NCI-H1105 (cell line): Measurements from ENCODE around the gene FCER1G.

Source experiments
- DNase-seq: peaks from one replicate; lab custom pipeline; 2025; lab: John Stamatoyannopoulos, UW

The FCER1G gene

DNA sequence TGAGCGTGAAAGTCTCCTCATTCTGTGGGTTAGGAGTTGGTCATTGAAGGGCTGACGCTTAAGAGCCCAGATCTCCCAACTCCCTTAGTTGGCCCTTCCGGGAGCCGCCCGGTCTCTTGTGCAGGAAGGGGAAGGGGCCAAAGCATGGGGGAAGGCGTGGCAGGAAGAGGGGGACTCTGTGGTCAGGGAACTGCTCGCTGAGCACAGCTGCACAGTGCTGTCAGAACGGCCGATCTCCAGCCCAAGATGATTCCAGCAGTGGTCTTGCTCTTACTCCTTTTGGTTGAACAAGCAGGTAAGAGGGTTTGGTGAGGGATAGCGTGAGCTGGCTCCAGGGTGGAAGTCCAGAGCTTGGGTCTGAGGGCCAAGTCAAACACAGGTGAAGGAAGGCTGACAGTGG, at the start of gene FCER1G:
Gene FCER1G, plus strand, starts transcription at position 220 of the 400 bp plus-strand sequence. Its CDS starts 27 bp downstream, at position 247.
- no peak for DNase-seq

DNA sequence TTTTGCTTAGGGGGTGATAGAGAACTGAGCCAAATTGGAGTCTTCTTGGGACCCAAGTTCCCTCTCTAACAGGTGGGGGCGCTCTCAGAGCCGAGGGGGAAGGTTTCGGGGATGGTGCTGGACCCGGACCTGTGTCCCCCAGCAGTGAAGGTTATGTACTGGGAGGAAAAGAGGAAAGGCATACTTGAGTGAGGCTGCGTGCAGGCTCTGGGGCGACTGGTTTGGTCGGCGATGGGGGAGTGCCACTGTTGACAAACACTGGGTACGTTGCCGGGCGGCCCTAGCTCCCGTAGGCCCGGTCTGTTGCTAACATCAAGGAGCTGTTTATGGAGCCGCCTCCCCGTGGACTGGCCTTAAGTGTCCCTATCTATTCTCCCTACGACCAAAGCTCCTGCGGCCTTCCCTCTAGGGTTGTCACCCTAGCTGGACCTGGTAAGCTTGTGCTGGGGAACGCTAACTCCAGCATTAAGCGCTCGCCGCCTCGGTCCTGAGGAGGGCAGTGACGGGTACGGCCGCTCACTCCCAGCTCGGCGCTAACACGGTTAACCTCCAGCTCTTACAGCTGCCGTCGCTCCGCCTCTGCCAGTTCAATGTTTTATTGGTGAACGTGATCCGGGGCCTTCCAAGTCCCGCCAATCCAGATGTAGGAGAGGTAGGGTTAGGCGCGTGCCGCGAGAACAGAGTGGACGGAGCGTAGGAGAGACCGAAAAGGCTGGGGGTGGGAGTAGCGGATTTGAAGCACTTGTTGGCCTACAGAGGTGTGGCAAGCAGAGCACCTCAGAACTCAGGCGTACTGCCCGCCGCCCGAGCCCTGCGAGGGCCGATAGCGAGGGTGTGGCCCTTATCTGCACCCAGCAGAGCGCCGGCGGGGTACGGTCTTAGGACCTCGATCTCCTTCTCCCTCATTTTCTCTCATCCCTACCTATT, 49.1 kb upstream of the FCER1G start, which contains the start of gene PPOX:
Gene PPOX, plus strand, starts transcription at position 685 of the 927 bp plus-strand sequence. CDS start 422 bp downstream, outside the sequence.
- peak; percentile 97 for DNase-seq

DNA sequence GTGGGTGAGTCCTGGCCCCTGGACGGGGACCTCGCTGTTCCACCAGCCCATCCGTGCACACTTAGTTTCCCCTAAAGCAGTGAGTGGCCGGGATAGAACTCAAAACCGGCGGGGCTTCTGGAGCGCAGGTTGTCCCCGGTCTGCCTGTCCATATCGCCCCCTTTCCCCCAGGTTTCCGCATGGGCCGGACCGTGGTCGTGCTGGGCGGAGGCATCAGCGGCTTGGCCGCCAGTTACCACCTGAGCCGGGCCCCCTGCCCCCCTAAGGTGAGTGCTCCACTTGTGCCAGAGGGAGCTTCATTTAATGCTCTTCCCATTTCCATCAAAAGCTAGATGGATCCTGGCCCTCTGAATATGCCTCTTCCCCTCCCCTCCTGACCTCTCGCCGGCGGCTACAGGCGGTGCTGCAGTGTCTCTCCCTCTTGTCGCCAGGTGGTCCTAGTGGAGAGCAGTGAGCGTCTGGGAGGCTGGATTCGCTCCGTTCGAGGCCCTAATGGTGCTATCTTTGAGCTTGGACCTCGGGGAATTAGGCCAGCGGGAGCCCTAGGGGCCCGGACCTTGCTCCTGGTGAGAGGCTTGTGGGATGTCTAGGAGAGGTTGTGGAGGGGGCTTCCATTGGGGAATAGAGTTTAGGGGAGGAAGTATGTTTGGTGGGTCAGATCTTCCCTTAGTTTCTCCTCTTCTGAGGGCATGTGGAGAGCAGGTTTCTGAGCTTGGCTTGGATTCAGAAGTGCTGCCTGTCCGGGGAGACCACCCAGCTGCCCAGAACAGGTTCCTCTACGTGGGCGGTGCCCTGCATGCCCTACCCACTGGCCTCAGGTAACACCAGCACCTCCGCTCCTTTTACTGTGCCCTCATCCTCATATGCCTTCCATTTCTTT, 48.2 kb upstream of the FCER1G start:
- no peak for DNase-seq

DNA sequence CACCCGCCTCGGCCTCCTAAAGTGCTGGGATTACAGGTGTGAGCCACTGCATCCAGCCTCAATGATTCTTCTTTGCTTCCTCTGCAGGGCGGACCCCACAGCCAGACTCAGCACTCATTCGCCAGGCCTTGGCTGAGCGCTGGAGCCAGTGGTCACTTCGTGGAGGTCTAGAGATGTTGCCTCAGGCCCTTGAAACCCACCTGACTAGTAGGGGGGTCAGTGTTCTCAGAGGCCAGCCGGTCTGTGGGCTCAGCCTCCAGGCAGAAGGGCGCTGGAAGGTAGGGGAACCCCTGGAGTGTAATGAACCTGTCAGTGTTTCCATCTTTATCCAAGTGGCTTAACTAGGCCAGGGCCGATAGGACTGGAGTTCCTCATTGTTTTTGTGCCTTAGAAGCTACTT, 46.2 kb upstream of the FCER1G start:
- no peak for DNase-seq

DNA sequence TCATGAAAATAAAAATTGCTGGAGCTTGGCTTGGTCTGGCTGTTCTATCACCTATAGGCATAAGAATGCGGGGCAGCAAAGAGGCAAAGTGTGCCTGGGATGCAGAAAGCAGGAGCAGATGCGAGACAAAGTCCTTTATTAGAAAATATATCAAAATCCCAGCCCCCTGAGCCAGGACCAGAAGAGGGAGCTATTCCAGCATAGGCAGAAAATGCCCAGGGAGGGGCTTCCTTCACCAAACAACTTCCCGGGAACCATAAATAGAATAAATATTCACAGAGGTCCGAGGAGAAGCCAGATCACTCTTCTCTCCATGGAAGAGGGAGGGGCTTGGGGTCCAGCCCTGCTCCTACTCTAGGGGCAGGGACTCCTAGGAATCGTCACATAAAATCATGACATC, 43.9 kb upstream of the FCER1G start:
- DNase-seq = no peak

DNA sequence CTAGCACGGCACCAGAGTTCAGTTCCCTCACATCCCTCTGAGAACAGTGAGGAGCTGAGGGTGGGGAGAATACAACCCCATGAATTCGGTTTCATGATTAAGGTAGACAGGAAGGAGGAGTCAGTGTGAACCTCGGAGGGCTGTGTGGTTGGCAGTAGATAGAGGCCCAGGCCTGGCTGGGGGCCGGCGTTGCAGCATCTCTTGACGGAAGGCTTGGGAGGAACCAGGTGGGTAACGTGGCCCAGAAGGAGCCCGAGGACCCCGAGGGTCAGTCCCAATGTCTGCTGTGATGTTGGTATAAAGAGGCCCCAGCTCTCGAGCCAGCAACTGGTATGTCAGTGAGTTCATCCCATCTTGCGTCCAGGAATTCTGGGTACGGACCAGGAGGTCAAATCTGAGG, 43.4 kb upstream of the FCER1G start:
- no peak for DNase-seq

DNA sequence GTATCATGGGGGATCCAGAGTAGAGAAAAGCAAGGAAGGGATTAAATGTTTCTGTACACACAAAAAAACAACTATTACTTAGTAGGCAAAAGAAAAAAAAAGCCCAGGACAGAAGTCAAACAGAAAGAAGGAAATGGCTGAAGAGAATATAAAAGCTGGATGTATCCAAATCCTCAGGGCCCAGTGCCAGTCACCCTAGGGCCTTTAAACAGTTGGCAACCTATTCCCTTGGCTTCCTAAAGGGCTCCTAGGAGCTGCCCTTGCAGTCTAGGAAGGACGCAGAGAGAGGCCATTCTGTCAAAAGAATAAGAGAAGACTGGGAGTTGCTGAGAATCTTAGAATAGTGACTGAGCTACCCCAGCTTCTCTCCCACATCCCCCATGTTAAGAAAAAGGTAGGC, 42.7 kb upstream of the FCER1G start:
- no peak for DNase-seq

DNA sequence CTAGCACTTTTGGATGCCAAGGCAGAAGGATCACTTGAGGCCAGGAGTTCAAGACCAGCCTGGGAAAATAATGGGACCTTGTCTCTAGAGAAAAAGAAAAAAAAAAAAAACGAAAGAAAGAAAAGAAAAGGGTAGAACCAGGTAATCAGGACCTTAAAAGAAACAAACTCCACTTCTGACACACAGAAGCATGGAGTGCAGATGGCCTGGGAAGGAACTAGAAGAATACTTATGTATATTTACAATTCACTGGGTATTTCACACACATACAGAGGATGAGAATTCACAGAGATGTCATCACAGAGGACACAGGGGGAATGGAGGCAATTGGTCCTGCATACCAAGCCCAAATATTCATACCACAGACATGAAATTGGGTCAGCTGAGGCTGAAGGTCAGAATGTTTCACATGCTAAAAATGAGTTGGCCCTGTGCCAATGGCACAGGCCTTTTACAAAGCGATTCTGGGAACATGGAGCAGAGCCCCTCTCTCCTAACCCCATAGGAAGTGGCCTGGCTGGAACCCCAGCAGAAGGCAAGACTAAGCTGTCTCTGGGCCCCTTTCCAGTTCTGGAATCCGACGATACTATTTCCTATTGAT, 42.2 kb upstream of the FCER1G start:
- no peak for DNase-seq

DNA sequence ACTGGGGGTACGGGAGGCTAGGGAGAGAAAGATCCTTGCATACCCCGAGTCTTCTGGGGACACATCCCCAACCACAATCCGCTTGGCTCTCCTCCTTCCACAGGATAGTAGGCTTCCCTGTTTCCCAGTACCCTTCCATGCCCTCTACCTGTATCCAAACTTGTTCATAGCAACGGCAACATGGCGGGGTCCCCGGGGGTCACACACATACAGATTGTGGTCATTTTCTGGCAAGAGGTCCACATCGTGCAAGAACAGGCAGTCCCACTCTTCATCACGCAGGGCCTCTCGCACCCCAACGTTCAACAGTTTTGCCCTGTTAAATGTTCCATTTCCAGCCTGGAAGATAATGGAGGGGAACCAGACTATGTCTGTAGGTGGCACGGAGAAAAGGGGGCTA, 41.4 kb upstream of the FCER1G start:
- no peak for DNase-seq

DNA sequence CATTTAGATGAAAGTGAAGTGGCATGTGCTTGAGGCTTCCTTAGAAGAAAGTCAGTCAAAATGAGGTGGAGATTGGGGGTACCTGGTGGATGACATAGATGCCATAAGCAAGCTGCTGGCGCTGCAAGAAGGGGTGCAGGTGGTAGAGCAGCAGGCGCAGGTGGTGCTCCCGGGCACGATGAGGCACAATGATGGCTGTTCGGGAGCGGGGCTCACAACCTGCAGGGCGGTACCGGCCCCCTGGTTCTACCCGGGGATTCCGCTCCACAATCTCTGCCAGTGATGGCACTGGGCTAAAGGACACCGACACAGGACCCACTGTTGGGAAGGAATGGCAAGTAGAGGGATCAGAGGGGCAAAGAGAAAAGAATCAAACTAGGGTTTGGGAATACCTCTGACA, 40.2 kb upstream of the FCER1G start:
- no peak for DNase-seq

DNA sequence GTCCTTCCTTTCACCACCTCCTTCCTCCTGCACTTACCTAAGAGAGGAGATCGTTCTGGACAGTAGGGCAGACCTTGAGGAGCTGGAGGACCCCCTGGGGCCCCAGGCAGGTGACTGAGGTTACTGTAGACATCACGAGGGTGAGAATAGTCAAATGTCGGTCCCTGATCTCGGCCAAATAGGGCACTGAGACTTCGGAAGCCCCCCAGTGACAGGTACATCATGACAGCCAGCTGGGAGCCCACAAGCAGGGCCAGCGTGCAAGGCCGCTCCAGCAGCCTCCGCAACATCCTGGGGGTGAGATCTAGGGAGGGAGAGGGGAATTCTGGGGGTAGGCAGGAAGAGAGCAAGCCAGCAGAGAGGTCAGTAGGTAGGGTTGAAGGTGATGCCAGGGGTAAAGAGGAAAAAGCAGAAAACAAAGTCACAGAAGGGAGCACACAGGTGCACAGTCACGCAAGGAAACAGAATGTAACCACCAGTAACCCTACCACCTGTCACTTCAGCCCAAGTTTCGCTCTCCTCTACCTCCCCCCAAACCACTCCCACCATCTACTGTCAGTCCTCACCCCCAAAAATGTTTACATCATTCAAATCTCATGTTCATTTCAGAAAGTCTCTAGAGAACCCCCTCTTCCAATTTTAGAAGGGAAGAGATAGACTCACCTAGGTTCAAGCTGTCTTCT, 39.2 kb upstream of the FCER1G start:
- no peak for DNase-seq

DNA sequence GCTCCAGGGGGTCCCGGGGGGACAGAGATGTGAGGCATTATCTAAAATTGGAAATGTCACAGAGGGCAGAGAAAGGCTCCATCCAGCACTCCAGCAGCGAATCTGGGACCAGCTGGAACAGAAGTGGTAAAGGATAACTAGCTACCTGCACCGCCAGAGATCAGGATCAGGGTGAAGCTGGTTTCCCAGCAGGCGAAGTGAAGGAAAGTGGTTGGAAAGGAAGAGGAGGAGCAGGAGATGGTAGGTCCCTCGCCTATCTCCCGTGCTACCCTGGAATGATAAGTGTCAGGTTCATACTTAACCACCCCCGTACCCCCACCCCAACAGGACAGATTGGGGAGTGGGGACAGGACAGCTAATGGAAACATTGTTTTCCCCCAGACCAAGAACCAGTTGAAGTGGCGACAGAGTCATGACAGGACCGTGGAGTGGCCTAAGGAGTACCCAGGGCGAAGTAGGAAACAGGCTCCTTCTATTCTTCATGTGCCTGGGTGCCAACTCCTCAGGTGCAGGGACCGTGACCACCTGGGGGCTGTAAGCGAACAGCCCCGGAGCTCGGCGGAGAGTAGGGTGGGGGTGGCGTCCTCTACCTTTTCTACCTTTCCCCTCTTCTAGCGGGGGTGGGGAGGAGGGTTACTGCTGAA, 38.5 kb upstream of the FCER1G start:
- no peak for DNase-seq

DNA sequence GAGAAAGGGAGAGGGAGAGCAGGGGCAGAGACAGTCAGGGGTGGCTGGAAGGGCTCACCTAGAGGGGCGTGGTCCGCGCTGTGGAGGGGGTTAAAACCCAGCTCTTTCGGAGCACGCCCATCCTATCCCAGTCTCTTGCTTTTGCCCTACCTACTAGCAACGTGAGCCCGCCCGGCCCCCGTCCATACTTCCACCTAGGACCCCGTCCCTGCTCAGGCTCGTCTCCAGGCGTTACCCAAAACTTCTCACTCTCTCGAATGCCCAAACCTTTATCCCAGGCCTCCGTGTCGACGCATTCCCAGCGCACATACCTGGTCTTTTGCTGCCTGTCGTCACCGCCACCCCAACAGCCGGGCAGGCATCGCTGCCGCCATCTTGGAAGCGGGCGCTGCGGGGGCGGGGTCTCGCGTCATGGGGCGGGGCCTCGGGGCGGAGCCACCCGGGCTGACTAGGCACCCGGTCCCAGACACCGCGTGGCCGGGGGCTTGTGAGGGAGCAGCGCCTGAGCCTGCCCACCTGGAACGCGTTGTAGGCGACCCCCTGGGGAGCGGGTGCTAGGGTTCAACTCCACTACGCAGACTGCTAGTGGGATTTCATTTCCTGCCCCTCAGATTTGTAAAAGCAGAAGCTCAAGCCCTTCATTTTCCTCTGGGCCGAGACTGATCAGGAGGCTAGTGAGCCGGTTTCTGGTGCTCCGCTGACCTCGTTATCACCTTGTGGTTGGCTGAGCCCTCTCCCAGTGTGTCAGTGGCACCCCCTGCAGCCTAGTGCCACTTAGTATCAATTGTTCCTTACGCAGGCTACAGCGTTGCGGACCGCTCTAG, 37.8 kb upstream of the FCER1G start, which contains the start of gene B4GALT3:
Gene B4GALT3, minus strand, starts transcription at position 396 of the 824 bp plus-strand sequence. CDS start 1,447 bp downstream, outside the sequence.
- peak; percentile 75 for DNase-seq

DNA sequence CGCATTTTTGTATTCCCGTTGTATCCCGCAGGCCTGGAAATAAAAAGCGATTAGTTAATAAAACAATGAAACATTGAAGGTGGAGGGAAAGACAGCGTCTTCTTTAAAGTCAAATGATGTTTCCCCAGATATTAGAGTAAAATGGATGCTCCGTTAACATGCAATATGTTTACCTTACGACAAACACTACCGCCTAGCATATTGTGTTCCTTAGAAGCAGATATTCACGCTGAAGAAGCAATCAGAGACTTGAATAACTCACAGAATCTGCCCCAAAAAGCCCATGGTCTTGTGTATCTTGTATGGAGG, 37.2 kb upstream of the FCER1G start:
- no peak for DNase-seq

DNA sequence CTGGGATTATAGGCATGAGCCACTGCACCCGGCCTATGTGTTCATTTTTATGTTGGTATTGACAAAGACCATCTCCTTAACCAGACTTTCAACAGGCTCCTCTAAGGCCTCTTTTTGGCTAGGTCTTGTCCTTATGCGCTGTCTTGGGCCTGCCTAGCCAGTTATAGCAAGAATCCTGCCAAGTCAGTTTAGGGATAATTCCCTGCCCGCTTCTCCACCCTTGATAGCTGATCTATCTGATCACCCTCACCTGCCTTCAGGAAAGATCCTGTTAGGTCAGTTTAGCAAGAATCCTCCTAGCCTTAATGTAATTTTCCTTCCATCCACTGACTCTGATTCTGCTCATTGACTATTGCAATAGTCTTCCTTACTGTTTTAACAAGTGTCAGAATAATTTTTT, 35.4 kb upstream of the FCER1G start:
- no peak for DNase-seq

DNA sequence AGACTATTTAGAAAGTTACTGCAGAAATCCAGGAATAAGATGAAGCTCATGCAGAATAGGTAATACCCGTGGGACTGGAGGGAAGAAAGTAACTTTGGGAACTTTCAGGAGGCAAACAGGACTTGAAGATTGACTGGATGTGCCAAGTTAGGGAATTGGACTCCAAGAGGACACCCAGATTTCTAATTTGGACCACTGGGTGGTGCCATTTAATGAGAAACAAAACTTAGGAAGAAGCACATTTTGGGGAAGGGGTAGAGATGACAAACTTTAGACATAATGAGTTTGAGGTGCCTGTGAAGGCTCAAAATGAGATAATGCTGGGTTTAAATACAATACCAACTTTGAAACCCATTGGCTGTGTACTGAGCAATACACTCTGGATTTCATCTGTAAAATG, 34.5 kb upstream of the FCER1G start:
- DNase-seq = no peak

DNA sequence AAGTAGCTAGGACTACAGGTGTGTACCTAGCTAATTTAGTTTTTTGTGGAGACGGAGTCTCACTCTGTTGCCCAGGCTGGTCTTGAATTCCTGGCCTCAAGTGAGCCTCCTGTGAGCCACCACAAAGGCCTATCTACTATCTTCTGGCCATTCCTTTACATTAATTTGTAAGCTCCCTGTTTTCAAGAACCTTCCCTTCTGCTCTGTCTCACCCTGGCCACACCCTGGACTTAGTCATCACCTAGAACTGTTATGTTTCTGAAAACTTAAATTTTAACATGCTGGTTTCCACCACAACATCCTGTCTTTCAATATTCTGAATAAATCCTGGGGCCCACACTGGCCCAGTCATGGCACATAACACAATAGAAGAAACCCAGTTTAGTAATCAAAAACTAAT, 32.9 kb upstream of the FCER1G start:
- no peak for DNase-seq

DNA sequence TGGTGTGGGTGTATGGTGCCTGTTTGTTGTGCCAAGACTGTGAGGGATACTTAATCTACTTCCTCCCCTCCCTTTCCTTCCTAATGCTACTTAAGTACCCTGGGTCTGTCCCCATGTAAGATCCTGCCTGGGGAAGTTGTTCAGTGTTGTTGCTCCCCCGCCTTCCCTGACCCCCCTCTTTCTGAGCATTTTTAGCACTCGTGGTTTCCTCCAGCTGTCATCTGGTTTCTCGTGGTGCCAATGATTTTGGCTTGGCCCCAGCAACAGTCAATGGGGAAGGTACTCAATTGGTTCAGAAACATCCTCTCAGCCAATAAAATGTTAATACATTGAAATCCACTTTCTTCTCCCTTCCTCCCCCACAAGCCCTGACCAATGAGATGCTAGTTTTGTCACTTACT, 29.8 kb upstream of the FCER1G start:
- DNase-seq = no peak

DNA sequence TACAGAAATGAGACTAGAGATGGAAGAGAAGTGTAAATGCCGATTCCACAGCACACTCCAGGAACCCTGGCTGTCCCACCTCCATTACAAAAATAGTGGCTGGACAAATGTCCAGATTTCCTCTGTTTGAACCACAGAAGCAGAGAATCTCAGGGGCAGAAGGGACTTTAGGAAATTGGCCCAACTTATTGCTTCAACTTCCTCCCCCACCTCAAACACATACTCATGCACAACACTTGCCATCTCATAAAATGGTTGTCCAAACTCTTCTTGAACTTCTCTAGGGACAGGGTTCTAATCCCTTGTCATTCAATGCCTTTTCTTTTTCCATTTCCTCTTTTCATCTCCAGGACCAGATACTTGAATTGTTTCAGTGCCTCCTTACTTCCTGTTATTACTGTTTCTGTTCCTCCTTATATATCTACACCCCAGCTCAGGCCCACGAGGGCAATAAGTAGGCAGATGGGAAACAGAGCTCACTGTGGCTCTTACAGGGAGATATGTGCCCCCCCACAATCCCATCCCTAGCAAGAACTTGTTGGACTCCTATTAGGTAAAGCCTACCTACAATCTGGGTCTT, 29.3 kb upstream of the FCER1G start:
- DNase-seq = no peak

DNA sequence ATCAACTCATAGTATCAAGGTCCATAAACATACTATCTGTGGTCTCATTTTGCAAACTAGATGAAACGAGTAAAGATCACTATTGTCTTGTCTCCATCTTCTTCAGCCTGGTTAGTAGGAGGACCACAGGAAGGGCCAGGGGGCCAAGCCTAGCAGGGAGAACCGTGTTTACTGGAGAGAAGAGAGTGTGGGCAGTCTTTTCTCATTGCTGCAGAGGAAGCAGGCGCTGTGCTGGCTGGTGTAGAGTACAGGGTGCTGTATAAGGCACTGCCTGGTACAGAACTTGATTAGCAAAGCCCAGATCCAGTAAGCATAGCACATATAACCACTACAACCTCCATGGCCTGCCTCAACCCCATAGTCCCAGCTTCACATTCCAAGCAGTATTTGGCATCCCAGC, 27.8 kb upstream of the FCER1G start:
- DNase-seq = no peak
